OCI-LY7 (cell line): ENCODE results near the gene ZCCHC13. TPM values are rescaled to one million over a fixed set of nuclear protein-coding genes. Genes with fewer than 3 reads are reported as not detected.
A peak's percentile ranks its signal among the peaks of the same experiment; 100 is the strongest.

Source experiments
- BruUV-seq: library from RNA; stranded (reverse); fragments of 400-500 nt; replicated peaks from 2 replicates; lab custom pipeline; 2021; lab: Mats Ljungman, UMichigan
- CTCF ChIA-PET: fragments of 300-600 bp; sonication (Branson Sonifier 250); formaldehyde crosslinking; loops from one replicate; lab custom pipeline; 2022; ENCODE audit warnings: antibody characterized with exemption; ENCODE audit not compliant: unreplicated experiment; lab: Charles Lee
- POLR2A ChIA-PET: fragments of 300-600 bp; sonication (Branson Sonifier 250); formaldehyde crosslinking; loops from one replicate; lab custom pipeline; 2022; ENCODE audit warnings: antibody characterized with exemption; lab: Charles Lee
- DNase-seq: peaks from one replicate; pipeline ENCODE4 v3.0.0-alpha.2; 2015; ENCODE audit warnings: low spot score
- H2AFZ ChIP-seq: fragments of 200-600 bp; sonication (generic), shearing (Covaris generic); 2 replicates; pipeline ENCODE4 v1.6.1; 2014; ENCODE audit warnings: mild to moderate bottlenecking, antibody characterized with exemption, low read length, moderate library complexity
- H3K27ac ChIP-seq: fragments of 200-600 bp; sonication (generic); 2 replicates; pipeline ENCODE4 v1.5.1; 2014; ENCODE audit warnings: mixed run types, low read depth, mild to moderate bottlenecking, moderate library complexity, low read length, inconsistent platforms; ENCODE audit not compliant: poor library complexity, severe bottlenecking
- H3K36me3 ChIP-seq: fragments of 200-600 bp; sonication (generic); 2 replicates; pipeline ENCODE4 v1.6.1; 2014; ENCODE audit warnings: mild to moderate bottlenecking, antibody characterized with exemption, low read length, moderate library complexity, mixed read lengths; ENCODE audit not compliant: insufficient read depth
- H3K4me1 ChIP-seq: fragments of 200-600 bp; sonication (generic); 2 replicates; pipeline ENCODE4 v1.5.1; 2014; ENCODE audit warnings: mild to moderate bottlenecking, low read length; ENCODE audit not compliant: insufficient read depth, poor library complexity, severe bottlenecking
- H3K4me2 ChIP-seq: fragments of 200-600 bp; sonication (generic); 2 replicates; pipeline ENCODE4 v1.6.1; 2014; ENCODE audit warnings: mild to moderate bottlenecking, low read length
- H3K4me3 ChIP-seq: fragments of 200-600 bp; sonication (generic); 2 replicates; pipeline ENCODE4 v1.5.1; 2014; ENCODE audit warnings: mild to moderate bottlenecking, low read depth, low read length; ENCODE audit not compliant: poor library complexity, severe bottlenecking
- H3K79me2 ChIP-seq: fragments of 200-600 bp; sonication (generic); 2 replicates; pipeline ENCODE4 v1.6.1; 2016; ENCODE audit warnings: low read depth, mild to moderate bottlenecking, low read length, moderate library complexity, mixed read lengths; ENCODE audit not compliant: insufficient read depth
- H3K9me2 ChIP-seq: fragments of 200-600 bp; sonication (generic); 2 replicates; pipeline ENCODE4 v1.6.1; 2016; ENCODE audit warnings: mild to moderate bottlenecking, low read length, mixed read lengths; ENCODE audit not compliant: insufficient read depth
- H3K9me3 ChIP-seq: fragments of 200-600 bp; sonication (generic); 2 replicates; pipeline ENCODE4 v1.6.1; 2014; ENCODE audit warnings: mild to moderate bottlenecking, mixed run types, low read length, mixed read lengths
- H4K20me1 ChIP-seq: fragments of 200-600 bp; sonication (generic); 2 replicates; pipeline ENCODE4 v1.6.1; 2014; ENCODE audit warnings: mild to moderate bottlenecking, antibody characterized with exemption, low read length, moderate library complexity, mixed read lengths; ENCODE audit not compliant: insufficient read depth
- CTCF ChIP-seq: fragments of 200-600 bp; sonication (generic); conservative IDR thresholded peaks from 2 replicates; pipeline ENCODE4 v1.5.1; 2014; ENCODE audit warnings: mild to moderate bottlenecking, antibody characterized with exemption, low read length, moderate library complexity, mixed read lengths
- EZH2phosphoT487 ChIP-seq: fragments of 200-600 bp; sonication (generic); IDR thresholded peaks from 2 replicates; pipeline ENCODE4 v1.6.1; 2018; ENCODE audit warnings: low read depth, borderline replicate concordance, mild to moderate bottlenecking, mixed run types, antibody characterized with exemption, low read length, moderate library complexity, mixed read lengths
- intact Hi-C: fragments of 100-400 bp; cut with micrococcal nuclease; formaldehyde crosslinking; loops from one replicate; pipeline ENCODE4 v1.10.0; 2022; ENCODE audit not compliant: unreplicated experiment
- total RNA-seq, 2 experiments: library from RNA; depleted of rRNA in 1 of 2; stranded (reverse); fragments of >200 nt in 1 of 2; shearing (Covaris generic) in 1 of 2; gene quantifications; 2 replicates each; pipeline ENCODE4 v1.2.3, GENCODE V29; 2014 to 2022

Gene ZCCHC13
- total RNA-seq, 2 experiments from 2014 or later: not detected

- Histone ChIP-seq H3K36me3 (peaks cover 9% of the 10 kb centered on the region), H3K4me2 (peak overlapping the region; percentile 80), H2AFZ (peak overlapping the region; percentile 92), H3K9me2 (no peaks in the 10 kb centered on the region), H3K9me3 (no peaks in the 10 kb centered on the region), H3K4me3 (peak overlapping the region; percentile 97), H4K20me1 (no peaks in the 10 kb centered on the region), H3K4me1 (peaks cover 9% of the 10 kb centered on the region), H3K79me2 (peaks cover 39% of the 10 kb centered on the region), H3K27ac (peak overlapping the region; percentile 93)
- ChIA-PET CTCF (interaction anchor here (0.6 kb wide), 2 partner anchors 331 to 1932 kb away, joined by 5 to 9 read pairs; no protein-coding TSS in a partner anchor), POLR2A (interaction anchor here (0.6 kb wide), 2 partner anchors 30 to 780 kb away, joined by 3 read pairs; no protein-coding TSS in a partner anchor)
- TF ChIP-seq EZH2phosphoT487 (no peak), CTCF (no peak)
- intact Hi-C loops: loop anchor here (5.0 to 10.0 kb wide), 3 partner anchors 320 to 1718 kb away; partner anchors contain the start of genes HDAC8 and RLIM
- no peak for DNase-seq
- no TSS peak for BruUV-seq
Measured at GRCh38 chrX:74292808-74293123, 11.2 kb upstream of the ZCCHC13 start.

- Histone ChIP-seq H3K9me2 (no peaks in the 10 kb centered on the region), H3K4me2 (peak overlapping the region; percentile 80), H3K79me2 (peaks cover 35% of the 10 kb centered on the region), H3K4me3 (peak overlapping the region; percentile 97), H3K4me1 (peaks cover 9% of the 10 kb centered on the region), H3K36me3 (peaks cover 9% of the 10 kb centered on the region), H4K20me1 (no peaks in the 10 kb centered on the region), H2AFZ (peak overlapping the region; percentile 92), H3K27ac (no peak overlapping the region), H3K9me3 (no peaks in the 10 kb centered on the region)
- no peak for DNase-seq
- no TSS peak for BruUV-seq
- ChIA-PET CTCF (no interaction called here), POLR2A (no interaction called here)
- intact Hi-C loops: loop anchor here (5.0 to 10.0 kb wide), 3 partner anchors 319 to 1719 kb away; partner anchors contain the start of genes HDAC8 and RLIM
- TF ChIP-seq EZH2phosphoT487: no peak
- TF ChIP-seq CTCF: no peak
Measured at GRCh38 chrX:74293343-74293946, 10.5 kb upstream of the ZCCHC13 start.

- intact Hi-C loops: loop anchor here (10.0 kb wide), 1 partner anchor 1720 kb away; the partner anchor contains the start of gene HDAC8
- ChIA-PET POLR2A (interaction anchor here (0.7 kb wide), 1 partner anchor 271 kb away, joined by 3 read pairs; no protein-coding TSS in a partner anchor), CTCF (no interaction called here)
Measured at GRCh38 chrX:74295101-74295500, 8.9 kb upstream of the ZCCHC13 start.

More at GRCh38 chrX:74295101-74295500, 8.9 kb upstream of the ZCCHC13 start:
- Histone ChIP-seq H4K20me1 (no peaks in the 10 kb centered on the region), H3K79me2 (peaks cover 19% of the 10 kb centered on the region), H3K9me3 (no peaks in the 10 kb centered on the region), H3K4me2 (no peak overlapping the region), H2AFZ (no peak overlapping the region), H3K9me2 (no peaks in the 10 kb centered on the region), H3K4me1 (peaks cover under 1% of the 10 kb centered on the region), H3K27ac (no peak overlapping the region), H3K36me3 (no peaks in the 10 kb centered on the region), H3K4me3 (no peak overlapping the region)
- TF ChIP-seq EZH2phosphoT487 (no peak), CTCF (no peak)
- BruUV-seq: no TSS peak
- no peak for DNase-seq
